Measurements from ENCODE around the gene SMLR1. TPM values are rescaled to one million over a fixed set of nuclear protein-coding genes. Genes with fewer than 3 reads are reported as not detected.

Gene SMLR1
- total and polyA plus RNA-seq, 10 of the 15 experiments (the other 5 are each of a cell fraction or from before 2014, with no cell fraction given), result 0.10 TPM; not detected in 9

DNA sequence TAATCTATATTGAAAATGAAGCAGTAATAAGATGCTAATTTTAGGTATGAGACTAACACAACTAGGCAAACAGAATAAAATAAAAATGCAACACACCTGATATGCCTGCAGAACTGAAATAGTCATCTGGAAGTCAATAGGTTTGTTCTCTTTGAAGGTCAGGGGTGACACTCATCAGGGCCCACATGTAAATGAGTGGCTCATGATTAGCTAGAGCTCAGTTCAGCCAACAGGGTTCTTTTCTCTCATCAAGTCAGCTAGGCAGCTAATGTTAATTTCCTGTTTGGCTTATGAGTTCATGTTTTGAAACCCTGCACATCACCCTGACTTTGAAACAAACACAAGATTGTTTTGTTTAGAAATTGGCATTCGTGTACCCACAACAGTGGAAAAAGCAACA lies 23.8 kb downstream of the SMLR1 start:
- ChIA-PET POLR2A (no interaction called here), RAD21 (ENCODE audit: unreplicated experiment) (no interaction called here), CTCF (interaction anchor here (1.2 to 5.1 kb wide), 3 partner anchors 21 to 557 kb away, joined by 3 to 32 read pairs (median 7); no protein-coding TSS in a partner anchor), SMC1A (ENCODE audit: uncharacterized antibody, unreplicated experiment) (interaction anchor here (1.0 to 2.4 kb wide), 4 partner anchors 8 to 35 kb away, joined by 3 to 7 read pairs (median 4); no protein-coding TSS in a partner anchor)
- Histone ChIP-seq H3K36me3 (ENCODE audit: control insufficient read depth in 2 of 2, insufficient read depth in 2 of 2, low read length in 1 of 2) (no peaks in the 10 kb centered on the region), H3K9ac (ENCODE audit: control insufficient read depth, insufficient read depth, low read length) (no peak overlapping the region), H3K27me3 (replicated peaks in 1 of 2; ENCODE audit: control insufficient read depth in 2 of 2, insufficient read depth in 2 of 2, low read length in 1 of 2) (no peaks in the 10 kb centered on the region), H3K79me2 (ENCODE audit: control insufficient read depth, insufficient read depth, low read length) (no peaks in the 10 kb centered on the region), H3K4me3 (no peak overlapping the region), H3K9me3 (replicated peaks; ENCODE audit: control insufficient read depth, insufficient read depth, low read length) (no peaks in the 10 kb centered on the region), H3K4me2 (ENCODE audit: control insufficient read depth, insufficient read depth) (no peak overlapping the region), H4K20me1 (ENCODE audit: control insufficient read depth, insufficient read depth) (no peaks in the 10 kb centered on the region), H2AFZ (ENCODE audit: control insufficient read depth, low read depth, low read length) (no peak overlapping the region), H3K4me1 (ENCODE audit: control insufficient read depth, insufficient read depth, low read length) (no peaks in the 10 kb centered on the region), H3K27ac (ENCODE audit: control insufficient read depth, insufficient read depth) (no peak overlapping the region)
- FAIRE-seq, result no peak
- no peak for DNase-seq (ENCODE audit: low read depth, low spot score)
- intact Hi-C loops (cut with micrococcal nuclease; ENCODE audit: unreplicated experiment) (no loop called here), in situ Hi-C loops (cut with MboI) (no loop called here)
- 0 out of 3 replicates have a peak, but pooled peaks have one; percentile 23 for ATAC-seq
- BruUV-seq (replicated peaks), result no TSS peak
- WGBS (ENCODE audit: insufficient coverage, insufficient replicate concordance, low lambda C conversion rate, missing lambda C conversion rate), result 50% methylated on average over 1 of the region's 1 CpG
- TF ChIP-seq NFYB (IDR thresholded peaks at IDR 0.05; ENCODE audit: insufficient read depth, low read depth, low read length), result no peak
- TF ChIP-seq, protein P1, sequence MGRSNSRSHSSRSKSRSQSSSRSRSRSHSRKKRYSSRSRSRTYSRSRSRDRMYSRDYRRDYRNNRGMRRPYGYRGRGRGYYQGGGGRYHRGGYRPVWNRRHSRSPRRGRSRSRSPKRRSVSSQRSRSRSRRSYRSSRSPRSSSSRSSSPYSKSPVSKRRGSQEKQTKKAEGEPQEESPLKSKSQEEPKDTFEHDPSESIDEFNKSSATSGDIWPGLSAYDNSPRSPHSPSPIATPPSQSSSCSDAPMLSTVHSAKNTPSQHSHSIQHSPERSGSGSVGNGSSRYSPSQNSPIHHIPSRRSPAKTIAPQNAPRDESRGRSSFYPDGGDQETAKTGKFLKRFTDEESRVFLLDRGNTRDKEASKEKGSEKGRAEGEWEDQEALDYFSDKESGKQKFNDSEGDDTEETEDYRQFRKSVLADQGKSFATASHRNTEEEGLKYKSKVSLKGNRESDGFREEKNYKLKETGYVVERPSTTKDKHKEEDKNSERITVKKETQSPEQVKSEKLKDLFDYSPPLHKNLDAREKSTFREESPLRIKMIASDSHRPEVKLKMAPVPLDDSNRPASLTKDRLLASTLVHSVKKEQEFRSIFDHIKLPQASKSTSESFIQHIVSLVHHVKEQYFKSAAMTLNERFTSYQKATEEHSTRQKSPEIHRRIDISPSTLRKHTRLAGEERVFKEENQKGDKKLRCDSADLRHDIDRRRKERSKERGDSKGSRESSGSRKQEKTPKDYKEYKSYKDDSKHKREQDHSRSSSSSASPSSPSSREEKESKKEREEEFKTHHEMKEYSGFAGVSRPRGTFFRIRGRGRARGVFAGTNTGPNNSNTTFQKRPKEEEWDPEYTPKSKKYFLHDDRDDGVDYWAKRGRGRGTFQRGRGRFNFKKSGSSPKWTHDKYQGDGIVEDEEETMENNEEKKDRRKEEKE (IDR thresholded peaks at IDR 0.05), result no peak
- no peak for TF ChIP-seq POLR2AphosphoS5 (IDR thresholded peaks at IDR 0.05; ENCODE audit: low read length)
- TF ChIP-seq EED (IDR thresholded peaks at IDR 0.05; ENCODE audit: low read depth), result no peak
- no peak for TF ChIP-seq CUX1 (IDR thresholded peaks at IDR 0.05; ENCODE audit: insufficient replicate concordance, low read depth, low read length)
- TF ChIP-seq, protein P2, sequence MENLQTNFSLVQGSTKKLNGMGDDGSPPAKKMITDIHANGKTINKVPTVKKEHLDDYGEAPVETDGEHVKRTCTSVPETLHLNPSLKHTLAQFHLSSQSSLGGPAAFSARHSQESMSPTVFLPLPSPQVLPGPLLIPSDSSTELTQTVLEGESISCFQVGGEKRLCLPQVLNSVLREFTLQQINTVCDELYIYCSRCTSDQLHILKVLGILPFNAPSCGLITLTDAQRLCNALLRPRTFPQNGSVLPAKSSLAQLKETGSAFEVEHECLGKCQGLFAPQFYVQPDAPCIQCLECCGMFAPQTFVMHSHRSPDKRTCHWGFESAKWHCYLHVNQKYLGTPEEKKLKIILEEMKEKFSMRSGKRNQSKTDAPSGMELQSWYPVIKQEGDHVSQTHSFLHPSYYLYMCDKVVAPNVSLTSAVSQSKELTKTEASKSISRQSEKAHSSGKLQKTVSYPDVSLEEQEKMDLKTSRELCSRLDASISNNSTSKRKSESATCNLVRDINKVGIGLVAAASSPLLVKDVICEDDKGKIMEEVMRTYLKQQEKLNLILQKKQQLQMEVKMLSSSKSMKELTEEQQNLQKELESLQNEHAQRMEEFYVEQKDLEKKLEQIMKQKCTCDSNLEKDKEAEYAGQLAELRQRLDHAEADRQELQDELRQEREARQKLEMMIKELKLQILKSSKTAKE (IDR thresholded peaks at IDR 0.05; ENCODE audit: low read depth, poor library complexity, severe bottlenecking), result no peak
- no peak for TF ChIP-seq ZBTB33 (IDR thresholded peaks at IDR 0.05)
- TF ChIP-seq, protein P3, sequence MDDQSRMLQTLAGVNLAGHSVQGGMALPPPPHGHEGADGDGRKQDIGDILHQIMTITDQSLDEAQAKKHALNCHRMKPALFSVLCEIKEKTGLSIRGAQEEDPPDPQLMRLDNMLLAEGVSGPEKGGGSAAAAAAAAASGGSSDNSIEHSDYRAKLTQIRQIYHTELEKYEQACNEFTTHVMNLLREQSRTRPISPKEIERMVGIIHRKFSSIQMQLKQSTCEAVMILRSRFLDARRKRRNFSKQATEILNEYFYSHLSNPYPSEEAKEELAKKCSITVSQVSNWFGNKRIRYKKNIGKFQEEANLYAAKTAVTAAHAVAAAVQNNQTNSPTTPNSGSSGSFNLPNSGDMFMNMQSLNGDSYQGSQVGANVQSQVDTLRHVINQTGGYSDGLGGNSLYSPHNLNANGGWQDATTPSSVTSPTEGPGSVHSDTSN (IDR thresholded peaks at IDR 0.05; ENCODE audit: insufficient replicate concordance, low read depth, low read length), result no peak
- no peak for TF ChIP-seq FOS (IDR thresholded peaks at IDR 0.05; ENCODE audit: borderline replicate concordance, extremely low read depth, insufficient read length)

Measured in GM12878 (cell line).